K562 (cell line): ENCODE data around the gene PLEKHG3. TPM values are rescaled to one million over a fixed set of nuclear protein-coding genes. Genes with fewer than 3 reads are reported as not detected.

ENCODE experiments used
- ATAC-seq: fragments of 200-7000 bp; cut with Tn5 transposase; 3 replicates; pipeline ENCODE4 v1.9.1; 2020; ENCODE audit warnings: moderate library complexity
- BruUV-seq: library from RNA; stranded (reverse); fragments of 400-500 nt; replicated peaks from 2 replicates; lab custom pipeline; 2021; lab: Mats Ljungman, UMichigan
- CTCF ChIA-PET: fragments of 300-600 bp; formaldehyde crosslinking; extraction: SDS; loops from one replicate; lab custom pipeline; 2021; ENCODE audit warnings: low intra/inter-chr PET ratio; lab: Yijun Ruan, JAX
- POLR2A ChIA-PET: fragments of 300-600, 350-650 bp; sonication (Branson Sonifier 250); formaldehyde crosslinking; extraction: SDS; loops from one replicate; lab custom pipeline; 2021; ENCODE audit warnings: antibody characterized with exemption, inconsistent platforms; lab: Yijun Ruan, JAX
- DNase-seq, 4 experiments: peaks; one replicate each; pipeline versions ENCODE4 v3.0.0 to v3.0.0-alpha.2; 2011 to 2018; ENCODE audit warnings: low spot score in 3 of 4, mixed read lengths in 3 of 4; ENCODE audit errors: extremely low read depth in 1 of 4
- FAIRE-seq: peaks from 2 replicates; lab custom pipeline; 2011; peaks lifted over from hg19 to GRCh38; lab: Jason Lieb, UNC
- H2AFZ ChIP-seq: 2 replicates; pipeline ENCODE4 v1.6.0; 2011; ENCODE audit warnings: low read depth, low read length, control low read depth, inconsistent platforms
- H3K27ac ChIP-seq: fragments of 200-600 bp; 3 replicates; pipeline ENCODE4 v1.8.0; 2011; ENCODE audit warnings: low read depth, mild to moderate bottlenecking, control low read depth, inconsistent platforms, low read length, moderate library complexity, mixed read lengths; ENCODE audit errors: extremely low read depth
- H3K27me3 ChIP-seq, 2 experiments: fragments of 300-600 bp in 1 of 2; 2 replicates in 1 of 2; 3 replicates in 1 of 2; pipeline versions ENCODE4 v1.6.0 to v1.8.0; 2011; ENCODE audit warnings: inconsistent platforms in 2 of 2, low read length in 2 of 2, mild to moderate bottlenecking in 1 of 2, mixed read lengths in 1 of 2, moderate library complexity in 1 of 2; ENCODE audit not compliant: control insufficient read depth in 2 of 2, insufficient read depth in 2 of 2
- H3K36me3 ChIP-seq: fragments of 300-600 bp; 3 replicates; pipeline ENCODE4 v1.8.0; 2011; ENCODE audit warnings: mild to moderate bottlenecking, low read length, inconsistent platforms; ENCODE audit not compliant: control insufficient read depth, insufficient read depth
- H3K4me1 ChIP-seq, 2 experiments: fragments of 200-600 bp in 1 of 2; replicated peaks in 1 of 2; 2 replicates in 1 of 2; 3 replicates in 1 of 2; pipeline versions ENCODE4 v1.5.1 to v1.8.0; 2011; ENCODE audit warnings: inconsistent platforms in 2 of 2, low read length in 2 of 2, mild to moderate bottlenecking in 1 of 2, mixed read lengths in 1 of 2, moderate library complexity in 1 of 2; ENCODE audit not compliant: control insufficient read depth in 2 of 2, insufficient read depth in 2 of 2
- H3K4me2 ChIP-seq: 2 replicates; pipeline ENCODE4 v1.6.1; 2011; ENCODE audit warnings: low read length, control low read depth, inconsistent platforms, mixed read lengths; ENCODE audit not compliant: insufficient read depth
- H3K4me3 ChIP-seq: fragments of 200-600 bp; sonication (generic), shearing (Covaris generic); 2 replicates; pipeline ENCODE4 v1.5.1; 2016; ENCODE audit warnings: control low read depth, inconsistent platforms
- H3K79me2 ChIP-seq: fragments of 200-600 bp; 3 replicates; pipeline ENCODE4 v1.8.0; 2011; ENCODE audit warnings: low read length, inconsistent platforms; ENCODE audit not compliant: control insufficient read depth, insufficient read depth
- H3K9ac ChIP-seq, 2 experiments: 2 replicates each; pipeline versions ENCODE4 v1.6.0 to v1.6.1; 2011; ENCODE audit warnings: low read depth in 2 of 2, low read length in 2 of 2, control low read depth in 1 of 2, inconsistent platforms in 1 of 2, mild to moderate bottlenecking in 1 of 2, mixed read lengths in 1 of 2; ENCODE audit not compliant: insufficient read depth in 1 of 2
- H3K9me1 ChIP-seq: one replicate; pipeline ENCODE4 v1.6.0; 2011; ENCODE audit warnings: inconsistent platforms, mild to moderate bottlenecking, low read length, moderate library complexity; ENCODE audit not compliant: control insufficient read depth, insufficient read depth
- H3K9me3 ChIP-seq: replicated peaks from 2 replicates; pipeline ENCODE4 v1.5.1; 2011; ENCODE audit warnings: low read depth, low read length, inconsistent platforms; ENCODE audit not compliant: control insufficient read depth, insufficient read depth
- H4K20me1 ChIP-seq: replicated peaks from 2 replicates; pipeline ENCODE4 v1.6.1; 2011; ENCODE audit warnings: low read length, inconsistent platforms, mixed read lengths; ENCODE audit not compliant: control insufficient read depth, insufficient read depth
- CHD1 ChIP-seq: fragments of 200-600 bp; sonication (generic); IDR thresholded peaks from one replicate; pipeline ENCODE4 v1.6.1; 2012; ENCODE audit warnings: mild to moderate bottlenecking, moderate library complexity, low read length, inconsistent platforms
- ESRRA ChIP-seq: fragments of 450-650 bp; IDR thresholded peaks from 2 replicates; pipeline ENCODE4 v1.6.1; 2014; ENCODE audit warnings: low read depth, mild to moderate bottlenecking, moderate library complexity, borderline replicate concordance
- HNRNPLL ChIP-seq: fragments of 200-400 bp; formaldehyde crosslinking; IDR thresholded peaks from 2 replicates; pipeline ENCODE4 v1.6.1; 2017; ENCODE audit warnings: low read length, low read depth, mild to moderate bottlenecking; ENCODE audit not compliant: poor library complexity, severe bottlenecking
- KLF1 ChIP-seq: fragments of 450-650 bp; IDR thresholded peaks from 2 replicates; pipeline ENCODE4 v1.6.1; 2016; ENCODE audit warnings: missing genetic modification characterization, missing compliant biosample characterization
- MBD2 ChIP-seq: sonication (generic); IDR thresholded peaks from 2 replicates; pipeline ENCODE4 v1.6.1; 2016; ENCODE audit warnings: low read depth, borderline replicate concordance
- SLC30A9 ChIP-seq: fragments of 250-450 bp; sonication (Bioruptor Pico); IDR thresholded peaks from 2 replicates; pipeline ENCODE4 v1.8.0; 2022; ENCODE audit warnings: mild to moderate bottlenecking, moderate library complexity
- SMARCC2 ChIP-seq: fragments of 450-650 bp; IDR thresholded peaks from 2 replicates; pipeline ENCODE4 v1.6.1; 2017; ENCODE audit warnings: antibody characterized with exemption, moderate library complexity, mild to moderate bottlenecking, low read depth
- TRIM24 ChIP-seq, 2 experiments: fragments of 450-650 bp; IDR thresholded peaks; 2 replicates each; pipeline ENCODE4 v1.6.1; 2016
- TRIM28 ChIP-seq: fragments of 450-650 bp; IDR thresholded peaks from 2 replicates; pipeline ENCODE4 v1.6.1; 2017
- ZBTB7A ChIP-seq: IDR thresholded peaks from 2 replicates; pipeline ENCODE4 v1.6.1; 2011; ENCODE audit warnings: low read depth, mild to moderate bottlenecking, low read length, moderate library complexity, borderline replicate concordance; ENCODE audit not compliant: control insufficient read depth
- WGBS: fragments of 100-300 bp; shearing (Covaris generic); methylation state at CpG from one replicate; pipeline ENCODE4 v1.1.6; 2016; ENCODE audit warnings: low coverage, mixed read lengths; ENCODE audit not compliant: insufficient coverage; ENCODE audit errors: missing lambda C conversion rate; 5-methylcytosine and 5-hydroxymethylcytosine counted together
- in situ Hi-C: fragments of 300-500 bp; cut with MboI; formaldehyde crosslinking; loops from 4 replicates; pipeline ENCODE4 v1.15.0; 2018; ENCODE audit warnings: inconsistent platforms, mixed read lengths
- intact Hi-C: fragments of 100-400 bp; cut with micrococcal nuclease; formaldehyde crosslinking; loops from 2 replicates; pipeline ENCODE4 v1.14.2; 2022
- polyA plus RNA-seq, 8 experiments: library from polyadenylated mRNA; depleted of rRNA in 4 of 8; stranded (reverse) in 5 of 8; unstranded in 3 of 8; fragments of >200 nt; fragmentation: Nextera tagmentation in 2 of 8; fragmentation: Illumina TruSeq in 1 of 8; extraction: Ambion mirVana in 2 of 8; extraction: Trizol in 1 of 8; gene quantifications; 2 replicates each; pipeline versions ENCODE4 v1.2.1 to v1.2.3, GENCODE V29; 2011 to 2014; ENCODE audit warnings: inconsistent platforms in 1 of 8, missing spikeins in 1 of 8
- total RNA-seq, 7 experiments: library from RNA; depleted of rRNA in 6 of 7; stranded (reverse); fragments of >200 nt in 6 of 7; fragmentation: Illumina TruSeq in 2 of 7; extraction: Trizol in 2 of 7; gene quantifications; 2 replicates each; pipeline versions ENCODE4 v1.2.1 to v1.2.3, GENCODE V29; 2011 to 2021; ENCODE audit warnings: low replicate concordance in 1 of 7
- TF ChIP-seq, protein P1 (sequence below): fragments of 450-650 bp; formaldehyde crosslinking; IDR thresholded peaks from 2 replicates; pipeline ENCODE4 v1.4.0; 2022; ENCODE audit warnings: missing genetic modification characterization

The PLEKHG3 gene
- total and polyA plus RNA-seq, 9 of the 15 experiments (the other 6 are each of a cell fraction or from before 2014, with no cell fraction given), result 0.04 to 0.16 TPM; not detected in 7

DNA sequence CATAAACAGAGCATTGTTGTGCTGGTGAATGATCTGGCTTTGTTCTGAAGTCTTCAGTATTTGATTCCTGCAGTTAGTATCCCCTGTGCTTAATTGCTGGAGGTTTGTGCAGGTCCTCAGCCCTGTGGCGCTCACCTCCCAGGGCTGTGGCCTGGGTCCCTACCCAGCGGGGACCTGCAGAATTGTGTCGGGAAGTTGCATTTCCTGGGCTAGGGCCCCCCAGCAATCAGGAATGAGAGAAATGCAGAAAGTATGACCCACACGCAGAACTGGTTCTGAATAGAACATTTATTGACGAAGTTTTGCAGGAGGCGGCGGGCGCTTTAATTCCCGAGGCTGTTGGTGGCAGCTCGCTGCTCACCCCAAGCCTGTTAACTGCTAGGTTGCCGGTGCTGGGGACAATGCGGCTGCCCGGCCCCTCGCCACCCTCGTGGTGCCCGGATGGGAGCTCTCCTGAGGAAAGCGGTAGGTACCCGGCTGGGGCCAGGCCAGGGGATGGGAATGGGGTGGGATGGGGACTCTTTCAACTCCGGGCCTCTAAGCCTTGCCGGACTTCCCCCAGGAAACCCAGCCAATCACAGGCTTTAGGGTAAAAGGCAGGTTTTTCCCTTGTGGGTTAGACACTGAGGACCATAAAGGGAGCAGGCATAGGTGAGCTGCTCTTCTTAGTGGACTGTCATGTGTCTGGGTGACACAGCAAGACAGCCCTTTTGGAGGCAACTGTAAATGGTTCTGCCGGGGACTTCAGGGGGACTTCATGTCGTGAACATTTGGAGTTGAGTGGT lies 11.6 kb downstream of the PLEKHG3 start:
- CTCF ChIA-PET, result no interaction called here
- ATAC-seq, result no peak

DNA sequence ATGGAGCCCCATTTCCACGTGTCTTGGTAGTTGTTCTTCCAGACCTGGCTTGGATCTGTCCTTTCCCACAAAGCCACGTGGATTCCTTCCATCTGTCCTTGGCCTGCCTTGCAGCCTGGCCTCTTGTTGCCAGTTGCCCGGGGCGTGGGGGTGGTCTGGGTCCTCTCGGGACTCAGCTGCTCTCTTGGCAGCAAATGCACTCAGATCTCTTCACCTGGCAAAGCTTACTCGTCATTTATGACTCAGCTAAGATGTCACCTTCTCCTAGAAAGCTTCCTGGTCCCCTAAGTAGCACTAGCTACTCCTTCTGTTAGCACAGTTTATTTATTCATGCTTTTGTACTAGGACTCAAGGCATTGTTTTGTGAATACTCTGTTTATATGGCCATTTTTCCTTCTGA lies 13.6 kb downstream of the PLEKHG3 start:
- FAIRE-seq (no peak), ATAC-seq (no peak), DNase-seq (no peak)
- H3K9ac ChIP-seq, result no peak overlapping the region
- ChIA-PET CTCF (no interaction called here), POLR2A (no interaction called here)
- WGBS, result 0% methylated on average over 6 of the region's 6 CpGs
- H3K4me3 ChIP-seq, result no peak overlapping the region
- no peaks in the 10 kb centered on the region; a peak in 1 of 5 replicates for H3K4me1 ChIP-seq
- no peak overlapping the region for H2AFZ ChIP-seq
- no peaks in the 10 kb centered on the region for H3K9me1 ChIP-seq
- peaks cover 0 to 44% of the 10 kb centered on the region in 2 experiments; a peak in 3 of 5 replicates for H3K27me3 ChIP-seq
- TF ChIP-seq SMARCC2 (no peak), ZBTB7A (no peak), HNRNPLL (no peak)
- TF ChIP-seq, protein P1, sequence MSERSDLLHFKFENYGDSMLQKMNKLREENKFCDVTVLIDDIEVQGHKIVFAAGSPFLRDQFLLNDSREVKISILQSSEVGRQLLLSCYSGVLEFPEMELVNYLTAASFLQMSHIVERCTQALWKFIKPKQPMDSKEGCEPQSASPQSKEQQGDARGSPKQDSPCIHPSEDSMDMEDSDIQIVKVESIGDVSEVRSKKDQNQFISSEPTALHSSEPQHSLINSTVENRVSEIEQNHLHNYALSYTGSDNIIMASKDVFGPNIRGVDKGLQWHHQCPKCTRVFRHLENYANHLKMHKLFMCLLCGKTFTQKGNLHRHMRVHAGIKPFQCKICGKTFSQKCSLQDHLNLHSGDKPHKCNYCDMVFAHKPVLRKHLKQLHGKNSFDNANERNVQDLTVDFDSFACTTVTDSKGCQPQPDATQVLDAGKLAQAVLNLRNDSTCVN (CRISPR knock-in tag), result no peak
- no peaks in the 10 kb centered on the region for H4K20me1 ChIP-seq
- H3K4me2 ChIP-seq, result no peak overlapping the region
- H3K79me2 ChIP-seq, result no peaks in the 10 kb centered on the region
- no peak overlapping the region for H3K27ac ChIP-seq
- no peaks in the 10 kb centered on the region for H3K9me3 ChIP-seq
- no peaks in the 10 kb centered on the region for H3K36me3 ChIP-seq
- BruUV-seq, result no TSS peak
- intact Hi-C loops, result no loop called here
- in situ Hi-C loops, result no loop called here

More for the DNA sequence above, 11.6 kb downstream of the PLEKHG3 start:
- Histone ChIP-seq H2AFZ (no peak overlapping the region), H4K20me1 (no peaks in the 10 kb centered on the region), H3K9ac (no peak overlapping the region), H3K9me3 (no peaks in the 10 kb centered on the region), H3K27ac (no peak overlapping the region), H3K36me3 (no peaks in the 10 kb centered on the region), H3K4me1 (no peaks in the 10 kb centered on the region), H3K4me3 (no peak overlapping the region), H3K9me1 (no peaks in the 10 kb centered on the region), H3K4me2 (no peak overlapping the region), H3K79me2 (no peaks in the 10 kb centered on the region), H3K27me3 (peaks cover 0 to 32% of the 10 kb centered on the region in 2 experiments; a peak in 3 of 5 replicates)
- intact Hi-C loops, result no loop called here
- DNase-seq, result no peak
- no peak for TF ChIP-seq TRIM24 (IDR thresholded peaks at IDR 0.05)
- no peak for TF ChIP-seq ESRRA
- no peak for TF ChIP-seq CHD1
- no peak for TF ChIP-seq KLF1 (tag)
- no peak for TF ChIP-seq TRIM28
- no peak for TF ChIP-seq MBD2
- no peak for TF ChIP-seq SLC30A9 (CRISPR knock-in tag)
- in situ Hi-C loops, result no loop called here
- BruUV-seq, result no TSS peak
- WGBS, result 8% methylated on average over 15 of the region's 22 CpGs
- POLR2A ChIA-PET, result no interaction called here
- no peak for FAIRE-seq
